ENCODE measurements around the gene RFESD. TPM values are rescaled to one million over a fixed set of nuclear protein-coding genes. Genes with fewer than 3 reads are reported as not detected.

RFESD gene
- total and polyA plus RNA-seq, 2 of the 13 experiments (the other 11 are each of a cell fraction or from before 2014, with no cell fraction given): 1.1 to 2.2 TPM

GRCh38 chr5:95620870-95621838 is 25.4 kb upstream of the RFESD start (continued):
- TF ChIP-seq, protein P1, sequence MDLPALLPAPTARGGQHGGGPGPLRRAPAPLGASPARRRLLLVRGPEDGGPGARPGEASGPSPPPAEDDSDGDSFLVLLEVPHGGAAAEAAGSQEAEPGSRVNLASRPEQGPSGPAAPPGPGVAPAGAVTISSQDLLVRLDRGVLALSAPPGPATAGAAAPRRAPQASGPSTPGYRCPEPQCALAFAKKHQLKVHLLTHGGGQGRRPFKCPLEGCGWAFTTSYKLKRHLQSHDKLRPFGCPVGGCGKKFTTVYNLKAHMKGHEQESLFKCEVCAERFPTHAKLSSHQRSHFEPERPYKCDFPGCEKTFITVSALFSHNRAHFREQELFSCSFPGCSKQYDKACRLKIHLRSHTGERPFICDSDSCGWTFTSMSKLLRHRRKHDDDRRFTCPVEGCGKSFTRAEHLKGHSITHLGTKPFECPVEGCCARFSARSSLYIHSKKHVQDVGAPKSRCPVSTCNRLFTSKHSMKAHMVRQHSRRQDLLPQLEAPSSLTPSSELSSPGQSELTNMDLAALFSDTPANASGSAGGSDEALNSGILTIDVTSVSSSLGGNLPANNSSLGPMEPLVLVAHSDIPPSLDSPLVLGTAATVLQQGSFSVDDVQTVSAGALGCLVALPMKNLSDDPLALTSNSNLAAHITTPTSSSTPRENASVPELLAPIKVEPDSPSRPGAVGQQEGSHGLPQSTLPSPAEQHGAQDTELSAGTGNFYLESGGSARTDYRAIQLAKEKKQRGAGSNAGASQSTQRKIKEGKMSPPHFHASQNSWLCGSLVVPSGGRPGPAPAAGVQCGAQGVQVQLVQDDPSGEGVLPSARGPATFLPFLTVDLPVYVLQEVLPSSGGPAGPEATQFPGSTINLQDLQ (CRISPR knock-in tag; IDR thresholded peaks at IDR 0.05): peak; percentile 61; the same call in 1 of the 2 replicates
- TF ChIP-seq ZNF747 (CRISPR knock-in tag; IDR thresholded peaks at IDR 0.05; ENCODE audit: borderline replicate concordance): no peak
- TF ChIP-seq ZNF609 (CRISPR knock-in tag; IDR thresholded peaks at IDR 0.05; ENCODE audit: borderline replicate concordance): no peak
- TF ChIP-seq ZNF451 (CRISPR knock-in tag; IDR thresholded peaks at IDR 0.05): peak; percentile 77
- TF ChIP-seq HBP1 (CRISPR knock-in tag; IDR thresholded peaks at IDR 0.05; ENCODE audit: low read depth): 0 out of 2 replicates have a peak, but pooled peaks have one; percentile 43
- TF ChIP-seq PPARG (CRISPR knock-in tag; conservative IDR thresholded peaks at IDR 0.05): no peak
- TF ChIP-seq POGZ (CRISPR knock-in tag; IDR thresholded peaks at IDR 0.05): 0 out of 2 replicates have a peak, but pooled peaks have one; percentile 25
- peak; percentile 73; the same call in 1 of the 2 replicates for TF ChIP-seq NFKB2 (CRISPR knock-in tag; IDR thresholded peaks at IDR 0.05; ENCODE audit: borderline replicate concordance)
- no peak for TF ChIP-seq ZNF549 (CRISPR knock-in tag; IDR thresholded peaks at IDR 0.05)
- no peak for TF ChIP-seq CBX5 (CRISPR knock-in tag; IDR thresholded peaks at IDR 0.05; ENCODE audit: borderline replicate concordance)
- peak; percentile 45; the same call in 1 of the 2 replicates for TF ChIP-seq MTA1 (CRISPR knock-in tag; IDR thresholded peaks at IDR 0.05; ENCODE audit: borderline replicate concordance)
- TF ChIP-seq ISL2 (CRISPR knock-in tag; IDR thresholded peaks at IDR 0.05): 0 out of 2 replicates have a peak, but pooled peaks have one; percentile 22
- TF ChIP-seq, protein P2, sequence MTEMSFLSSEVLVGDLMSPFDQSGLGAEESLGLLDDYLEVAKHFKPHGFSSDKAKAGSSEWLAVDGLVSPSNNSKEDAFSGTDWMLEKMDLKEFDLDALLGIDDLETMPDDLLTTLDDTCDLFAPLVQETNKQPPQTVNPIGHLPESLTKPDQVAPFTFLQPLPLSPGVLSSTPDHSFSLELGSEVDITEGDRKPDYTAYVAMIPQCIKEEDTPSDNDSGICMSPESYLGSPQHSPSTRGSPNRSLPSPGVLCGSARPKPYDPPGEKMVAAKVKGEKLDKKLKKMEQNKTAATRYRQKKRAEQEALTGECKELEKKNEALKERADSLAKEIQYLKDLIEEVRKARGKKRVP (CRISPR knock-in tag; IDR thresholded peaks at IDR 0.05): 0 out of 4 replicates have a peak, but pooled peaks of 1 of the 2 experiments have one; percentile 29
- 0 out of 2 replicates have a peak, but pooled peaks have one; percentile 33 for TF ChIP-seq BCL6 (CRISPR knock-in tag; IDR thresholded peaks at IDR 0.05)
- peak; percentile 37; the same call in 1 of the 2 replicates for TF ChIP-seq PHF21A (CRISPR knock-in tag; IDR thresholded peaks at IDR 0.05)
- TF ChIP-seq ZNF160 (CRISPR knock-in tag; IDR thresholded peaks at IDR 0.05): 0 out of 2 replicates have a peak, but pooled peaks have one; percentile 43
